ENCODE results near the gene ANGPTL5.

Gene ANGPTL5

DNA sequence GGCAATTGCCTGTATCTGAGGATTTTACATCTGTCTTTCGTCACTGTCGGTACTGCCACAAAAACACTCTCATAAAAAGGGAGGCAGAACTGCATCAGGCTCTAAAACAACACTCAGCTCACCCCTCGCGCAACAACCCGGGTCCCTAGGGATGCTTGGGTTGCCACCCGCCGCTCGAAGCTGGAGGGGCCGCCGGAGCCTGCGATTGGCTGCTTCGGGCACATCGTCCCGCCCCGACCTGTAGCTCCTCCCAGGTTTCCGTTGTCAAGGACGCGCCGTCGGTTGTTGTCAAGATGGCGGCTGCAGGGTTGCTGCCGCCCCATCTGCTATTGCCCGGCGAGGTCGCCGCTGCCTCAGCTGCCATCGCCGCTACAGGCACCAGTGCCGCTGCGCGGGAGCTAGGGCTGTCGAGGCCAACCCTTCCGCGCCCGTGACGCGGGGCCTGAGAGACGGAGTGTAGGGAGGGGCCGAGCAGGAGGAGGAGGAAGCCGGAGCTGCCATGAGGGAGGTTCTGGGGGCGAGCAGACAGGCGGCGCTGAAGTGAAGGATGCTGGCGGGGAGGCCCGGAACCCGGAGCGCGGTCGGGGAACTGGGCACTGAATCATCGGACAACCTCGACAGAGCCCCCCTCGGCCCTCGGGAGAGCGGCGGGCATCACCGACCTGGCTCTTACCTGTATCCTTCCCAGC, 1.4 kb downstream of the ANGPTL5 start, which contains the start of gene CEP126:
CEP126 (plus strand) TSS at position 273 of the 689 bp plus-strand sequence; CDS start at position 548, 275 bp downstream.
- peak; percentile 97 for DNase-seq
- Mint-ChIP-seq H3K27ac (peak within 1 kb of the TSS; percentile 90), H3K27me3 (no peaks in the 10 kb centered on the region), H3K36me3 (ENCODE audit: low read depth) (peaks cover 6% of the 10 kb centered on the region), H3K9me3 (no peaks in the 10 kb centered on the region), H3K4me1 (ENCODE audit: low read depth) (peaks cover 27% of the 10 kb centered on the region), H3K4me3 (peak within 1 kb of the TSS; percentile 88)

DNA sequence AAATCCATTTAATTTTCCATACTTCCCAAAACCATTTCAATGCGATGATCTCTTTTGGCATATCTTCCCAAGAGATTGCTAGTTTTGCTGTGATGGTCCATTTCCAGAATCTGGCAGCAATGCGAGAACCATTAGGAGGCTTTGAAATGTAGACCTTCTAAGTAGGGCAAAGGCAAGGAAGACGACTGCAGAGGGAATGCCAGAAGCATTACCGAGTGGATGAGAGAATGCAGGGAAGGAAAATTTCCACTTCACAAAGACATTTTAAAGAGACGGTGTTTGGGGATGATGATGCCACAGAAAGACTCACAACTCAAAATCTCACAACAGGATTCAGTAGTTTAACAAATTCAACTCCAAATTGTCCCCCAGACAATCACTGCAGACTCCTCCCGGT, 2.0 kb downstream of the ANGPTL5 start:
- H3K4me3 Mint-ChIP-seq, result peak overlapping the region; percentile 88
- no peak for DNase-seq
- H3K27ac Mint-ChIP-seq, result peak overlapping the region; percentile 58
- H3K27me3 Mint-ChIP-seq, result no peaks in the 10 kb centered on the region
- no peaks in the 10 kb centered on the region for H3K9me3 Mint-ChIP-seq
- peaks cover 27% of the 10 kb centered on the region for H3K4me1 Mint-ChIP-seq (ENCODE audit: low read depth)
- H3K36me3 Mint-ChIP-seq (ENCODE audit: low read depth), result peaks cover 6% of the 10 kb centered on the region

DNA sequence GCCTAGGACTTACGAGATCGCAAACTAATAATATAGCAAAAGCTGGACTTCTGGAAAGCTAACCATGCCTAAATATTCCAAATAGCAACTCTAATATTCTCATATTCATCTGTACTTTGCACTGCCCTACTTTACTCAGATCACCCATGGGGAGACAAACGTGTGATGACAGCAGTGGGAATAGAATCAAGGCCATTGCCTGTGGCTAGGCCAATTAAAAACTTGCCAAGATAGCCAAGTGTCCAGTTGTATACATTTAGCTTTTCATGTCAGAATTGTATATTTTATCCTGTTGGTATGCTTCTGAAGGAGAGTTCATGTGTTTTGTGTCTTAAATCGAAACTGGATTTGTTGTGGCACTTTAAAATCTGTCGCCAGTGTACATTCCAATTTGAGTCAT, 2.7 kb downstream of the ANGPTL5 start:
- H3K27me3 Mint-ChIP-seq, result peaks cover 5% of the 10 kb centered on the region
- H3K9me3 Mint-ChIP-seq, result no peaks in the 10 kb centered on the region
- peaks cover 6% of the 10 kb centered on the region for H3K36me3 Mint-ChIP-seq (ENCODE audit: low read depth)
- DNase-seq, result no peak
- H3K4me3 Mint-ChIP-seq, result peak overlapping the region; percentile 88
- no peak overlapping the region for H3K27ac Mint-ChIP-seq
- H3K4me1 Mint-ChIP-seq (ENCODE audit: low read depth), result peaks cover 27% of the 10 kb centered on the region

GRCh38 chr11:101912823-101913284, 3.5 kb downstream of the ANGPTL5 start:
- H3K36me3 Mint-ChIP-seq (ENCODE audit: low read depth), result peaks cover 6% of the 10 kb centered on the region
- no peak for DNase-seq

DNA sequence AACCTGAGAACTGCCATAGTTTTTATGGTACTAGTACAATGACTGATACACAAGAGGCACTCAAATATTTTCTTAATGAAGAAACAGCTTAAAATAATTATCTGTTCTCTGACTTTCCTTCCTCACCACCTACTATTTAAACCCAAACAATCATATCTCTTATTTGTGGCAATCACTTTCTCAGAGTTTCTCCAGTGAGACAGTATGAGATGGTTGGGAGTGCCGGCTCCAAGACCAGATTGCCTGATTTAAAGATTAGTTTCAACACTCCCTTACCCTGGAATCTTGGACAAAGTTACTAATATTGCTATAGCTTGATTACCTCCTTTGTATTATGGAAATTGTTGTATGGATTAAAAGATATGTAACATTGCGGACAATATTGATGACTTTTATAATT, 7.2 kb downstream of the ANGPTL5 start:
- Mint-ChIP-seq H3K27ac (no peak overlapping the region), H3K9me3 (no peaks in the 10 kb centered on the region), H3K4me1 (ENCODE audit: low read depth) (peaks cover 2% of the 10 kb centered on the region), H3K27me3 (peaks cover 11% of the 10 kb centered on the region), H3K4me3 (no peak overlapping the region), H3K36me3 (ENCODE audit: low read depth) (no peaks in the 10 kb centered on the region)
- DNase-seq, result no peak

More at GRCh38 chr11:101912823-101913284, 3.5 kb downstream of the ANGPTL5 start:
- Mint-ChIP-seq H3K9me3 (no peaks in the 10 kb centered on the region), H3K4me3 (no peak overlapping the region), H3K27ac (no peak overlapping the region), H3K4me1 (ENCODE audit: low read depth) (peaks cover 27% of the 10 kb centered on the region), H3K27me3 (peaks cover 5% of the 10 kb centered on the region)

DNA sequence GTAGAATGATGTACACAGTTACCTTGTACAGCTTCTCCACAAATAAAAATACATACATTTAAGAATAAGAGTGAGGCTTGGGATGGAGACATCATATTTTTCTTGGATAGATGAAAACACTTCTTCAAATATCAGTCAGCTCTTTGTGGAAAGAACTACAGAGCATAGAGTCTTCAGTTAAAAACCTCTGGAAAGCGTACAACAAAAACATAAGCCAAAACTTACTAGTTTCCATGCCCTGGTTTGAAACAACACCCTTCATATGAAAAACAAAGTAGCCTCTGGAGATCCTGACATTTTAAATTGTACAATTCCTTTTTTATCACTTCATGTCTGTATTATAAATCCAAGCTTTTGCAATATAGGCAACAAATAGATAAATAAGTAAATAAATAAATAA, 8.5 kb downstream of the ANGPTL5 start:
- no peaks in the 10 kb centered on the region for H3K9me3 Mint-ChIP-seq
- no peak overlapping the region for H3K27ac Mint-ChIP-seq
- no peaks in the 10 kb centered on the region for H3K4me1 Mint-ChIP-seq (ENCODE audit: low read depth)
- H3K27me3 Mint-ChIP-seq, result peaks cover 20% of the 10 kb centered on the region
- no peak overlapping the region for H3K4me3 Mint-ChIP-seq
- DNase-seq, result no peak
- no peaks in the 10 kb centered on the region for H3K36me3 Mint-ChIP-seq (ENCODE audit: low read depth)

DNA sequence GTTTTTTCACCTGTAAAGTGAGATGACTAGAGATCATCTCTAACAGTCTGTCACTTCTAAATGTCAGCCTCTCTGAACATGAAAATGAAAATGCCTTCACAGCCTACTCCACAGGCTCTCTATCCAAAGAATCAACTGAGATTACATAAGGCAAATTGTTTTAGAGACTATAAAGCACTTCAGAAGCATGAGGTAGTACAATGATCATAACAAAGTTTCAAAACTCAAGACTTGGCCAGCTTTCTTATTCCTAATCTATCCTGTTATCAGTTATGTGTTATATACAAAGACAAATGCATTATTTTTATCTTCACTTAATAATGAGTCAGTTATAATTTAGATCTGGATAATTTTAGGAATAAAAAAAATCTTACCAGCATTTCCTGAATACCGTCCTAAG, 21.8 kb downstream of the ANGPTL5 start:
- no peak overlapping the region for H3K27ac Mint-ChIP-seq
- H3K4me3 Mint-ChIP-seq, result no peak overlapping the region
- no peak for DNase-seq
- no peaks in the 10 kb centered on the region for H3K9me3 Mint-ChIP-seq
- no peaks in the 10 kb centered on the region for H3K4me1 Mint-ChIP-seq (ENCODE audit: low read depth)
- peaks cover 46% of the 10 kb centered on the region for H3K27me3 Mint-ChIP-seq
- H3K36me3 Mint-ChIP-seq (ENCODE audit: low read depth), result no peaks in the 10 kb centered on the region

DNA sequence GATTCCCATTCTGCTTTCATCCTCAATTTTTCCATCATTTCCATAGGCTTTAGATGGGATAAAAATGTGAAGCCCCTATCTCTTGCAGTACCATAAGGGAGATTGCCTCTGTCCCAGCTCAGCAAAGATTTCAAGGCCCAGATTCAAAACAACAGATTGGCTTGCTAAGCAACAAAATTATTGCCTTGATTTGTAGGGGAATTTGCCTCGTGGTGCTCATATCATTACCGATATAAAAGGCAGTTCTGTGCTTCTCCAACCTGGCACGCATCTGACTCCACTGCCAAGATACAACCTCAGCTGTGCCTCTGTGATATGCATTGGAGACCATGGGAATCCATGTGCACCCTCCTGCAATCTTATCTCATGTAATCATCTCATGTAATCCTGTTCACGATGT, 26.6 kb downstream of the ANGPTL5 start:
- peaks cover 33% of the 10 kb centered on the region for H3K27me3 Mint-ChIP-seq
- no peak for DNase-seq
- H3K4me1 Mint-ChIP-seq (ENCODE audit: low read depth), result no peaks in the 10 kb centered on the region
- no peak overlapping the region for H3K27ac Mint-ChIP-seq
- H3K36me3 Mint-ChIP-seq (ENCODE audit: low read depth), result no peaks in the 10 kb centered on the region
- no peak overlapping the region for H3K4me3 Mint-ChIP-seq
- H3K9me3 Mint-ChIP-seq, result no peaks in the 10 kb centered on the region

DNA sequence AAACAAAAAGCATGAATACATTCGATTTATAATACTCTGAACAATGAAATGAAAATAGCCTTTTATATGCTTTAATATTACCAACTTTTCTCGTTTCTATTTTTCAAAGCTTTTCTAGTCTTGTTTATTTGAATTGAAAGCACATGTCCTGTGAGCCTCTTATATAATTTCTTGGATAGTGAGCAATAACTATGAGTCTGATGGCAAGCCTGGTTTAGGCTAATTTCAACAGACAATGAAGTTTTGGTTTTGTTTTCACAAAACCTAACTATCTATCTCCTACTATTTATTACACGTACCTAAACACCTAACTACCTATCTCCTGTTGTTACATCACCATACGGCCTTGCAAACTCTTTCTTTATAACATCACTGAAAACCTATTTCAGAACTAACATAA, 30.7 kb downstream of the ANGPTL5 start:
- no peak overlapping the region for H3K27ac Mint-ChIP-seq

DNA sequence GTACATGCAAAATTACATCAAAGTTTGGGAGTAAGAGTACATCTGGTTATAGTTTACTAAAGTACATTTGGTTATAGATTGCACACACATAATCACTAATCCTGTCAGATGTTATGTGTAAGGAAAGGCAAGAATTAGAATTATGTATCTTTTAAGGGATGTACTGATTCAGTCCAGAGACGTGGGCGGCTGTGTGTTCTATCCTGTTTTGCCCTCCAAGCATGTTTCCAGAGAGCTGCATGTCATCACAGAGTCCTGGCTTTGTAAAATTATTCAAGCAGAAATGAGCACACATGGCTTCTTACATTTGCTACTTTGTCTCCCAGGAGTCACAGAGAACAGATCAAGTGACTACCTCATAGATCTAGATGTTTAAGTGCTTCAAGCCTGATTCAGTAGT, 34.7 kb downstream of the ANGPTL5 start:
- DNase-seq, result no peak
- Mint-ChIP-seq H3K4me1 (ENCODE audit: low read depth) (no peaks in the 10 kb centered on the region), H3K27me3 (peaks cover 46% of the 10 kb centered on the region), H3K36me3 (ENCODE audit: low read depth) (no peaks in the 10 kb centered on the region), H3K27ac (no peak overlapping the region), H3K4me3 (no peak overlapping the region), H3K9me3 (no peaks in the 10 kb centered on the region)

More for the DNA sequence above, 30.7 kb downstream of the ANGPTL5 start:
- H3K9me3 Mint-ChIP-seq, result no peaks in the 10 kb centered on the region
- DNase-seq, result no peak
- no peaks in the 10 kb centered on the region for H3K36me3 Mint-ChIP-seq (ENCODE audit: low read depth)
- H3K27me3 Mint-ChIP-seq, result peaks cover 41% of the 10 kb centered on the region
- no peak overlapping the region for H3K4me3 Mint-ChIP-seq
- H3K4me1 Mint-ChIP-seq (ENCODE audit: low read depth), result no peaks in the 10 kb centered on the region

DNA sequence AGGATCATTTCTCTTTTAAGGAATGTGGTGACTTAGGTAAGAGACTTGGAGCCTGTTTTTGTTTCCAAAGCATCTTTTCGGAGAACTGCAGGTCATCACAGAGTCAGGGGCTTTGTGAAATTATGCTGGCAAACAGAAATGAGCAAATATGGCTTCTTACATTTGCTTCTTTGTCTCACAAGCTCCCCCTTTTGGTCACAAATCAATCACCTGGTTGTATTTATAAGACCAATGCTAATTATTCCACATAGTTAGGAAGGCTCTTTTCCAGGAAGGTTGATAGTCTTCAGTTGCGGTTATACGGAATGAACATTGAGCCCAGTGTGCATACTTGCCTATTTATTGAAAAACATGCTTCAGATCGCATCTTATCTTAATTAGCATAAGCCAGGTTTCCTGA, 36.1 kb downstream of the ANGPTL5 start:
- Mint-ChIP-seq H3K27me3 (peaks cover 52% of the 10 kb centered on the region), H3K27ac (no peak overlapping the region), H3K36me3 (ENCODE audit: low read depth) (no peaks in the 10 kb centered on the region), H3K4me1 (ENCODE audit: low read depth) (no peaks in the 10 kb centered on the region), H3K4me3 (no peak overlapping the region), H3K9me3 (no peaks in the 10 kb centered on the region)
- DNase-seq, result no peak

- Mint-ChIP-seq H3K9me3 (no peaks in the 10 kb centered on the region), H3K4me1 (ENCODE audit: low read depth) (no peaks in the 10 kb centered on the region), H3K36me3 (ENCODE audit: low read depth) (no peaks in the 10 kb centered on the region), H3K27me3 (peaks cover 17% of the 10 kb centered on the region), H3K27ac (no peak overlapping the region), H3K4me3 (no peak overlapping the region)
- no peak for DNase-seq
These were observed 44.0 kb downstream of the ANGPTL5 start for GRCh38 chr11:101872171-101872882.

DNA sequence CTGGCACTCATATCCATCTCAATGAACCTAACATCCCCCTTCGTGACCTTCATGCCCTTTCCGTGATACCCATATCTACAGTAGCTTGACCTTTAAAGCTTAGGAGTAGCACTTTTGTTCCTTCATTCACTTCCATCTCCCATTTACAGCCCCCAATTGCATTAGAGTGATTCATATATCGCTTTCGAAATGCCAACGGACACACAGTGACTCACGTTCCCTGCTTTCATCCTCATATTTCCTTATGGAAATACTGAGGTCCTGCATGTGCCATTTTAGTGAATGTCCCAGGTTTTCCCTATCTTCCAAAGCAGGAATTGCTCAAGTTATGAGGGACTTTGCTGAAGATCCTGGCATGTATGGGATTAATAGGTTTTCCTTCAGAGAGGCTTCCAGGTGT, 45.8 kb downstream of the ANGPTL5 start:
- Mint-ChIP-seq H3K27me3 (peaks cover 3% of the 10 kb centered on the region), H3K9me3 (no peaks in the 10 kb centered on the region), H3K4me3 (no peak overlapping the region), H3K27ac (no peak overlapping the region), H3K36me3 (ENCODE audit: low read depth) (no peaks in the 10 kb centered on the region), H3K4me1 (ENCODE audit: low read depth) (no peaks in the 10 kb centered on the region)
- DNase-seq, result no peak

DNA sequence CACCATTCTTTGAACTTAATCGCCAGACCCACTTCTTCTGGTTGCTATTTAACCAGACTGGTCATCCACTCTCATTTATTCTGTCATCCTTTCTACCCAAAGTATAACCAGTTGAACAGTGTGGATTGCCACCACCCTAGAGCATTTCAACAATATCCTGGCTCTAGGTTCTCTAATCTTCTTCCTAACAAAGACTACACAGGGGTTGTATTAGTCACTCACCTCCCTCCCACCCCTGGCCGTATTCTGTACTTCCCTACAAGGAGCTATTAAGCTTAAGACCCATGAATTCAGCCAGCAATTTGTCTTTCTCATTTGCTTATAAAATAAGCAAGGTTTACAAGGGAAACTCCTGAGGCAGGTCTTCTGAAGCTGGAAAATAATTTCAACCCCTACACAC, 48.4 kb downstream of the ANGPTL5 start:
- Mint-ChIP-seq H3K36me3 (ENCODE audit: low read depth) (no peaks in the 10 kb centered on the region), H3K27me3 (peaks cover 9% of the 10 kb centered on the region), H3K4me1 (ENCODE audit: low read depth) (no peaks in the 10 kb centered on the region), H3K9me3 (no peaks in the 10 kb centered on the region), H3K4me3 (no peak overlapping the region), H3K27ac (no peak overlapping the region)
- no peak for DNase-seq

Measured in activated T-cell treated with anti-CD3 and anti-CD28 coated beads, Interleukin-2, amount 50 U/mL, for 24 hours (primary cell).